WERI-Rb-1 (cell line): Measurements from ENCODE around the gene MRPS34.
"Not testable (repeated sequence)": the region's sequence is repeated elsewhere in the genome, so short reads cannot be mapped to it uniquely, and the experiment has no call there.

Source experiments
- DNase-seq: peaks from one replicate; pipeline ENCODE4 v3.0.0-alpha.2; 2020
- H3K27ac ChIP-seq: fragments of 250-450 bp; sonication (Bioruptor Pico); 2 replicates; pipeline ENCODE4 v1.5.1; 2020; ENCODE audit warnings: mild to moderate bottlenecking, moderate library complexity
- H3K27me3 ChIP-seq: fragments of 250-450 bp; sonication (Bioruptor Pico); 2 replicates; pipeline ENCODE4 v1.5.1; 2021; ENCODE audit warnings: mild to moderate bottlenecking, low read depth, moderate library complexity; ENCODE audit not compliant: insufficient read depth, severe bottlenecking
- H3K36me3 ChIP-seq: fragments of 250-450 bp; sonication (Bioruptor Pico); 2 replicates; pipeline ENCODE4 v1.5.1; 2020; ENCODE audit warnings: mild to moderate bottlenecking, moderate library complexity
- H3K4me3 ChIP-seq: 2 replicates; pipeline ENCODE4 v1.5.1; 2011; ENCODE audit warnings: low read depth, mild to moderate bottlenecking, control low read depth, low read length
- H3K9me3 ChIP-seq: fragments of 250-450 bp; sonication (Bioruptor Pico); 2 replicates; pipeline ENCODE4 v1.5.1; 2021; ENCODE audit warnings: mild to moderate bottlenecking, moderate library complexity; ENCODE audit not compliant: severe bottlenecking
- TF ChIP-seq, protein P1 (sequence below): IDR thresholded peaks from 2 replicates; pipeline ENCODE4 v1.5.1; 2011; ENCODE audit warnings: low read depth, mild to moderate bottlenecking, control low read depth, inconsistent platforms, low read length

Gene MRPS34

DNA sequence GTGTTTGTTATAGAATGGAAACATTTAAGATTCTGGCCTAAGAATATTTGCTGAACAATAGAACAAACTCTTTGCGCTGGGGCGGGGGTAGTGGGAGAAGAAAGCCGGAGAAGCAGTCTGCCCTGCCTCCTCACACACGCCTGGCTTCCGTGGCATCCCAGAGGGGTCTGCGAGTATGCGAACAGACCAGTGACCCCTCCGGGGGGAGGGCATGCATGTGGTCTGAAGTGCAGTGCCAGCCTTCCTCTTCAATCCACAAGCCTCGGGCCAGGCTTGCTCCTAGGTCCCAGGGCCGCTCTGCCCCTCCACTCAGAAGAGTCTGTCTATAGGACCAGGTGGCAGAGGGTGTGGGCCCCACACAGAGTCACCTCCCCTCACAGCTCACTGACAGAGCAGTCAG, 34.7 kb upstream of the MRPS34 start:
- no peak for DNase-seq
- no peak overlapping the region for H3K27ac ChIP-seq
- H3K9me3 ChIP-seq: no peaks in the 10 kb centered on the region
- H3K27me3 ChIP-seq: no peaks in the 10 kb centered on the region
- H3K4me3 ChIP-seq: no peak overlapping the region
- TF ChIP-seq, protein P1, sequence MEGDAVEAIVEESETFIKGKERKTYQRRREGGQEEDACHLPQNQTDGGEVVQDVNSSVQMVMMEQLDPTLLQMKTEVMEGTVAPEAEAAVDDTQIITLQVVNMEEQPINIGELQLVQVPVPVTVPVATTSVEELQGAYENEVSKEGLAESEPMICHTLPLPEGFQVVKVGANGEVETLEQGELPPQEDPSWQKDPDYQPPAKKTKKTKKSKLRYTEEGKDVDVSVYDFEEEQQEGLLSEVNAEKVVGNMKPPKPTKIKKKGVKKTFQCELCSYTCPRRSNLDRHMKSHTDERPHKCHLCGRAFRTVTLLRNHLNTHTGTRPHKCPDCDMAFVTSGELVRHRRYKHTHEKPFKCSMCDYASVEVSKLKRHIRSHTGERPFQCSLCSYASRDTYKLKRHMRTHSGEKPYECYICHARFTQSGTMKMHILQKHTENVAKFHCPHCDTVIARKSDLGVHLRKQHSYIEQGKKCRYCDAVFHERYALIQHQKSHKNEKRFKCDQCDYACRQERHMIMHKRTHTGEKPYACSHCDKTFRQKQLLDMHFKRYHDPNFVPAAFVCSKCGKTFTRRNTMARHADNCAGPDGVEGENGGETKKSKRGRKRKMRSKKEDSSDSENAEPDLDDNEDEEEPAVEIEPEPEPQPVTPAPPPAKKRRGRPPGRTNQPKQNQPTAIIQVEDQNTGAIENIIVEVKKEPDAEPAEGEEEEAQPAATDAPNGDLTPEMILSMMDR: no peak
- peaks cover 53% of the 10 kb centered on the region for H3K36me3 ChIP-seq

DNA sequence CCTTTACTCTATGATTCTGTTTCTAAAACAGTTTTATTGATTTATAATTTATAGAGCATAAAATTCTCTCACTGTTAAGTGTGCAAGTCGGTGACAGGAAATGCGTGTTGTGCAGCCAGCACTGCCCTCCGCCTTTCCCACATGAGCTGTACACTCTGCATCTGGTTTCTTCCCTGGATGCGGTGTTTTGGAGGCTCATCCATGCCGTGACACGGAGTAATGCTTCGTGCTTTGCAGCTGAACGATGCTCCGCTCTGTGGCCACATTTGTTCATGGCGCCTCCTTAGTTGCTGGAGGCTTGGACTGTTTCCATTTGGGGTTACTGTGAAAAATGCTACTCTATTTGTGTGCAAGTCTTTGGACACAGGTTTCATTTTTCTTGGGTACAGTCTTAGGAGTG, 27.8 kb upstream of the MRPS34 start:
- H3K27me3 ChIP-seq: no peaks in the 10 kb centered on the region
- no peak overlapping the region for H3K4me3 ChIP-seq
- TF ChIP-seq, protein P1: no peak
- H3K27ac ChIP-seq: no peak overlapping the region
- H3K36me3 ChIP-seq: peaks cover 4% of the 10 kb centered on the region; the same call in 1 of the 2 replicates
- H3K9me3 ChIP-seq: peaks cover 12% of the 10 kb centered on the region
- DNase-seq: no peak

GRCh38 chr16:1799263-1799662, 26.3 kb upstream of the MRPS34 start:
- not testable (repeated sequence) for H3K4me3 ChIP-seq, H3K36me3 ChIP-seq, H3K27me3 ChIP-seq, H3K27ac ChIP-seq, DNase-seq
- peaks cover 12% of the 10 kb centered on the region for H3K9me3 ChIP-seq

DNA sequence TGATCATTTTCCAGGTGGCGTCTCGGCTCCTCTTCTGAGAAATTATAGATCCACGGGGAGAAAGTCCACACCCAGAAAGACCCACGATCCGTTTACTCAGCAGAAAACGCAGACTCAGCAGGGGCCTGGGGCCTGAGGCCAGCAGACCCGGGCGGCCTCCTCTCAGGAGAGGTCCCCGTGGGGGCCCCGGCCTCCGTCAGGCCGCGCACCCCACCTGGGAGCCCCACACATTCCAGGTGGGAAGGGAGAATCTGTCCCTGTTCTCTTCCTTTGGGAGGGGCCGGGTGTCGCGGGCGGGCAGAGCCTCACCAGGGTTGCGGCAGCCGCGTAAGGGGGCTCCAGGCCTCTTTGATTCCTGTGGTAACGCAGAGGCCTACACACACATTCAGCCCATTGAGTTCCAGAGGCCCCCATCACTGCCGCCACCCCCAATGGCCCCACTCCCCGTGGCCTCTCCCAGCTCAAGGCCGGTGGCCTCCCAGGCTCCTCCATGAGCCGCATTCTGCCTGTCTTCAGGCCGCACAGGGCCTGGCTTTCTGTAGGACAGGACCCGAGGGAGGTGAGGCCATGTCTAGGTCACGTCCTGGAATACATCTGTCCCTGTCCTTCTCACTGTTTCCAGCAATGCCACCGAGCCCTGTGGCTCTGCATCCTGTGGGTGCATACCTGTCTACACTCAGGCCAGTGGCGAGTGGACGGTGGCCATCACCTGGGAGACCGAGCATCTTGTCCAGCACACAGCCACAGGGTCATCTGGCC, 22.2 kb upstream of the MRPS34 start:
- H3K9me3 ChIP-seq: peaks cover 12% of the 10 kb centered on the region
- H3K4me3 ChIP-seq: no peak overlapping the region
- H3K27ac ChIP-seq: no peak overlapping the region
- no peak for DNase-seq
- TF ChIP-seq, protein P1: no peak
- no peaks in the 10 kb centered on the region for H3K27me3 ChIP-seq
- H3K36me3 ChIP-seq: peaks cover 10% of the 10 kb centered on the region

DNA sequence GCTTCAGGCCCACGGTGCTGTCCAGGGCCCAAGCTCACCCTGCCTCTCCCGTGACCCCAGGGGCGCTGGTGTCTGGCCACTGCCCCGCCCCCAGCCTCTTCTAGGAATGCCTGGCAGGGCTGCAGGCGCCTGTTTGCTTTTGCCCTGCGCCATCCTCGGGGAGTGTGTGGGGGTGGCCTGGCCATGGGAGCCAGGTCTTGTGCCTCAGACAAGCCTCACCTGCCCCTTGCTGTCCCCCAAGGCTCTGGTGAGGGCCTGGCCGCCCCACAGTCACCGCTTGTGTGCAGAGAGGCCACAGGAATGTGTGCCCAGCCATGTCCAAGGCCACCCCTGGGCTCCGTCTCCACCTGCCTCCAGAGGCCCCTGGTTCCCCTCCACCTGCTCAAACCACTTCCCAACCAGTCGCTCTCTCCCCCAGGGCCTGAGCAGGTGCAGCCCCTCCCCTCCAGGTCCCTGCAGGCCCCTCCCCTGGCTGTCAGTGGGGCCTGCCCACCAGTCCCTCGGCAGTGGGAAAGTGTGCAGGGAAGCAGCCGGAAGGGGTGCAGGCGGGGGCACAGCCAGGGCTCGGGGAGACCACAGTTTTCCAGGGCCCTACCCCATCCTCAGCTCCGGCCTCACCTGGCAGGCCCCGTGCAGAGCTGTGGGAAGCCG, 21.4 kb upstream of the MRPS34 start:
- H3K9me3 ChIP-seq: peaks cover 12% of the 10 kb centered on the region
- no peak for DNase-seq
- no peaks in the 10 kb centered on the region for H3K27me3 ChIP-seq
- H3K36me3 ChIP-seq: peaks cover 16% of the 10 kb centered on the region
- TF ChIP-seq, protein P1: no peak
- H3K4me3 ChIP-seq: no peak overlapping the region
- H3K27ac ChIP-seq: no peak overlapping the region

GRCh38 chr16:1793578-1794220, 20.8 kb upstream of the MRPS34 start, which contains the start of gene IGFALS:
Gene IGFALS (minus strand): TSS chr16:1793705. CDS start chr16:1793652, 53 bp downstream.
- no peak for DNase-seq
- TF ChIP-seq, protein P1: no peak
- H3K27me3 ChIP-seq: no peaks in the 10 kb centered on the region
- H3K27ac ChIP-seq: no peak within 1 kb of the TSS
- H3K4me3 ChIP-seq: no peak within 1 kb of the TSS
- peaks cover 12% of the 10 kb centered on the region for H3K9me3 ChIP-seq
- H3K36me3 ChIP-seq: peaks cover 21% of the 10 kb centered on the region
